Coronary artery (tissue), 2 donors: ENCODE results near the gene IRF6.

Experiments
- DNase-seq: peaks from one replicate; pipeline ENCODE4 v3.0.0-alpha.2; 2017; ENCODE audit warnings: low spot score
- H3K27ac ChIP-seq, 2 donors: fragments of 200-600 bp; sonication (generic); one replicate each; pipeline ENCODE4 v1.5.1; 2016 to 2019
- H3K4me3 ChIP-seq: fragments of 200-600 bp; sonication (generic); 2 replicates; pipeline ENCODE4 v1.5.1; 2016; ENCODE audit warnings: mild to moderate bottlenecking, moderate library complexity
- CTCF ChIP-seq: fragments of 200-600 bp; sonication (generic); IDR thresholded peaks from one replicate; pipeline ENCODE4 v1.5.1; 2019; ENCODE audit warnings: antibody characterized with exemption

IRF6 gene

GRCh38 chr1:209751627-209752231 lies 54.2 kb downstream of the IRF6 start:
- no peak overlapping the region for H3K27ac ChIP-seq
- DNase-seq, result no peak
- no peak for TF ChIP-seq CTCF

GRCh38 chr1:209749670-209750323 lies 56.1 kb downstream of the IRF6 start:
- Histone ChIP-seq H3K27ac (no peak overlapping the region), H3K4me3 (no peak overlapping the region)
- DNase-seq, result no peak
- no peak for TF ChIP-seq CTCF

More at GRCh38 chr1:209751627-209752231, 54.2 kb downstream of the IRF6 start:
- no peak overlapping the region for H3K4me3 ChIP-seq

GRCh38 chr1:209749205-209749604 lies 56.7 kb downstream of the IRF6 start:
- H3K4me3 ChIP-seq, result no peak overlapping the region
- no peak for DNase-seq
- TF ChIP-seq CTCF, result no peak
- H3K27ac ChIP-seq, result no peak overlapping the region

- no peak for TF ChIP-seq CTCF
- H3K27ac ChIP-seq, result no peak overlapping the region
- H3K4me3 ChIP-seq, result no peak overlapping the region
- DNase-seq, result no peak
Measured at GRCh38 chr1:209748620-209749019, 57.3 kb downstream of the IRF6 start.

- peak; percentile 93 for TF ChIP-seq CTCF
- DNase-seq, result peak; percentile 91
- H3K27ac ChIP-seq, result peak overlapping the region; percentile 6 to 16
- H3K4me3 ChIP-seq, result peak overlapping the region; percentile 54
Measured at GRCh38 chr1:209747580-209748262, 58.2 kb downstream of the IRF6 start.

GRCh38 chr1:209746451-209747165 lies 59.3 kb downstream of the IRF6 start:
- no peak overlapping the region for H3K27ac ChIP-seq
- TF ChIP-seq CTCF, result no peak
- no peak overlapping the region for H3K4me3 ChIP-seq
- DNase-seq, result no peak
